OCI-LY7 (cell line): ENCODE measurements around the gene TRIM25. TPM values are rescaled to one million over a fixed set of nuclear protein-coding genes. Genes with fewer than 3 reads are reported as not detected.
A peak's percentile ranks its signal among the peaks of the same experiment; 100 is the strongest.
"Not testable (repeated sequence)": the region's sequence is repeated elsewhere in the genome, so short reads cannot be mapped to it uniquely, and the experiment has no call there.

ENCODE experiments used
- BruUV-seq: library from RNA; stranded (reverse); fragments of 400-500 nt; replicated peaks from 2 replicates; lab custom pipeline; 2021; lab: Mats Ljungman, UMichigan
- CTCF ChIA-PET: fragments of 300-600 bp; sonication (Branson Sonifier 250); formaldehyde crosslinking; loops from one replicate; lab custom pipeline; 2022; ENCODE audit warnings: antibody characterized with exemption; ENCODE audit not compliant: unreplicated experiment; lab: Charles Lee
- POLR2A ChIA-PET: fragments of 300-600 bp; sonication (Branson Sonifier 250); formaldehyde crosslinking; loops from one replicate; lab custom pipeline; 2022; ENCODE audit warnings: antibody characterized with exemption; lab: Charles Lee
- DNase-seq: peaks from one replicate; pipeline ENCODE4 v3.0.0-alpha.2; 2015; ENCODE audit warnings: low spot score
- H2AFZ ChIP-seq: fragments of 200-600 bp; sonication (generic), shearing (Covaris generic); 2 replicates; pipeline ENCODE4 v1.6.1; 2014; ENCODE audit warnings: mild to moderate bottlenecking, antibody characterized with exemption, low read length, moderate library complexity
- H3K27ac ChIP-seq: fragments of 200-600 bp; sonication (generic); 2 replicates; pipeline ENCODE4 v1.5.1; 2014; ENCODE audit warnings: mixed run types, low read depth, mild to moderate bottlenecking, moderate library complexity, low read length, inconsistent platforms; ENCODE audit not compliant: poor library complexity, severe bottlenecking
- H3K36me3 ChIP-seq: fragments of 200-600 bp; sonication (generic); 2 replicates; pipeline ENCODE4 v1.6.1; 2014; ENCODE audit warnings: mild to moderate bottlenecking, antibody characterized with exemption, low read length, moderate library complexity, mixed read lengths; ENCODE audit not compliant: insufficient read depth
- H3K4me1 ChIP-seq: fragments of 200-600 bp; sonication (generic); 2 replicates; pipeline ENCODE4 v1.5.1; 2014; ENCODE audit warnings: mild to moderate bottlenecking, low read length; ENCODE audit not compliant: insufficient read depth, poor library complexity, severe bottlenecking
- H3K4me2 ChIP-seq: fragments of 200-600 bp; sonication (generic); 2 replicates; pipeline ENCODE4 v1.6.1; 2014; ENCODE audit warnings: mild to moderate bottlenecking, low read length
- H3K4me3 ChIP-seq: fragments of 200-600 bp; sonication (generic); 2 replicates; pipeline ENCODE4 v1.5.1; 2014; ENCODE audit warnings: mild to moderate bottlenecking, low read depth, low read length; ENCODE audit not compliant: poor library complexity, severe bottlenecking
- H3K79me2 ChIP-seq: fragments of 200-600 bp; sonication (generic); 2 replicates; pipeline ENCODE4 v1.6.1; 2016; ENCODE audit warnings: low read depth, mild to moderate bottlenecking, low read length, moderate library complexity, mixed read lengths; ENCODE audit not compliant: insufficient read depth
- H3K9me2 ChIP-seq: fragments of 200-600 bp; sonication (generic); 2 replicates; pipeline ENCODE4 v1.6.1; 2016; ENCODE audit warnings: mild to moderate bottlenecking, low read length, mixed read lengths; ENCODE audit not compliant: insufficient read depth
- H3K9me3 ChIP-seq: fragments of 200-600 bp; sonication (generic); 2 replicates; pipeline ENCODE4 v1.6.1; 2014; ENCODE audit warnings: mild to moderate bottlenecking, mixed run types, low read length, mixed read lengths
- H4K20me1 ChIP-seq: fragments of 200-600 bp; sonication (generic); 2 replicates; pipeline ENCODE4 v1.6.1; 2014; ENCODE audit warnings: mild to moderate bottlenecking, antibody characterized with exemption, low read length, moderate library complexity, mixed read lengths; ENCODE audit not compliant: insufficient read depth
- EZH2phosphoT487 ChIP-seq: fragments of 200-600 bp; sonication (generic); IDR thresholded peaks from 2 replicates; pipeline ENCODE4 v1.6.1; 2018; ENCODE audit warnings: low read depth, borderline replicate concordance, mild to moderate bottlenecking, mixed run types, antibody characterized with exemption, low read length, moderate library complexity, mixed read lengths
- intact Hi-C: fragments of 100-400 bp; cut with micrococcal nuclease; formaldehyde crosslinking; loops from one replicate; pipeline ENCODE4 v1.10.0; 2022; ENCODE audit not compliant: unreplicated experiment
- total RNA-seq, 2 experiments: library from RNA; depleted of rRNA in 1 of 2; stranded (reverse); fragments of >200 nt in 1 of 2; shearing (Covaris generic) in 1 of 2; gene quantifications; 2 replicates each; pipeline ENCODE4 v1.2.3, GENCODE V29; 2014 to 2022
- TF ChIP-seq, protein P1 (sequence below): fragments of 200-600 bp; sonication (generic); conservative IDR thresholded peaks from 2 replicates; pipeline ENCODE4 v1.5.1; 2014; ENCODE audit warnings: mild to moderate bottlenecking, antibody characterized with exemption, low read length, moderate library complexity, mixed read lengths

Gene TRIM25
- total RNA-seq, 2 experiments from 2014 or later: 7.8 to 14.2 TPM

DNA sequence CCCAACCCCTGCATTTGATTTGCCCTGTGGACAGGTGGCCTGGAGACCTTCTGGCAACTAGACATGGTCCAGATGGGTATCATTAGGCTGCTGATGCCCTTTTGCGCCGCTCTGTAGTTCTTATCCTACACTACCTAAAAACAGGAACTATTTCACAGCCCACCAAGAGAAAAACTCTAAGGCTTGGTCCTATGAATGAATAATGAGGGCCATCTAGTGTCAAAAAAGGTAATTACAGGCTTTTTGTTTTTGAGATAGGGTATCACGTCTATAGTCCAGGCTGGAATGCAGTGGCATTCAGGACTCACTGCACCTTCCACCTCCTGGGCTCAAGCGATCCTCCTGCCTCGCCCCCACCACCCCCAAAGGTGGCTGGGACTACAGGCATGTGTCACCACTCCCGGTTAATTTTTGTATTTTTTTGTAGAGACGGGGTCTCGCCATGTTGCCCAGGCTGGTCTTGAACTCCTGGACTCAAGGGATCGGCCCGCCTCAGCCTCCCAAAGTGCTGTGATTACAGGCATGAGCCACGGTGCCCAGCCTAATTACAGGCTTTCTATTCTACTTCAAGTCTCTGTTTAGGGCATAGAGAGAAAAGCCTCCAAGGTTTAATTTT lies 26.1 kb upstream of the TRIM25 start:
- Histone ChIP-seq H3K4me2 (no peak overlapping the region), H3K4me3 (no peak overlapping the region), H3K36me3 (peaks cover 90% of the 10 kb centered on the region), H3K79me2 (no peaks in the 10 kb centered on the region), H3K4me1 (no peaks in the 10 kb centered on the region), H3K9me3 (no peaks in the 10 kb centered on the region), H3K27ac (no peak overlapping the region), H4K20me1 (no peaks in the 10 kb centered on the region), H2AFZ (no peak overlapping the region), H3K9me2 (no peaks in the 10 kb centered on the region)
- ChIA-PET POLR2A (interaction anchor here (0.6 kb wide), 1 partner anchor 14 kb away, joined by 4 read pairs; no protein-coding TSS in a partner anchor), CTCF (interaction anchor here (1.0 kb wide), 1 partner anchor 120 kb away, joined by 4 read pairs; no protein-coding TSS in a partner anchor)
- intact Hi-C loops: loop anchor here (1.0 to 5.0 kb wide), 2 partner anchors 121 to 348 kb away; partner anchors contain the start of gene NOG
- DNase-seq: peak; percentile 79
- BruUV-seq: no TSS peak
- TF ChIP-seq, protein P1, sequence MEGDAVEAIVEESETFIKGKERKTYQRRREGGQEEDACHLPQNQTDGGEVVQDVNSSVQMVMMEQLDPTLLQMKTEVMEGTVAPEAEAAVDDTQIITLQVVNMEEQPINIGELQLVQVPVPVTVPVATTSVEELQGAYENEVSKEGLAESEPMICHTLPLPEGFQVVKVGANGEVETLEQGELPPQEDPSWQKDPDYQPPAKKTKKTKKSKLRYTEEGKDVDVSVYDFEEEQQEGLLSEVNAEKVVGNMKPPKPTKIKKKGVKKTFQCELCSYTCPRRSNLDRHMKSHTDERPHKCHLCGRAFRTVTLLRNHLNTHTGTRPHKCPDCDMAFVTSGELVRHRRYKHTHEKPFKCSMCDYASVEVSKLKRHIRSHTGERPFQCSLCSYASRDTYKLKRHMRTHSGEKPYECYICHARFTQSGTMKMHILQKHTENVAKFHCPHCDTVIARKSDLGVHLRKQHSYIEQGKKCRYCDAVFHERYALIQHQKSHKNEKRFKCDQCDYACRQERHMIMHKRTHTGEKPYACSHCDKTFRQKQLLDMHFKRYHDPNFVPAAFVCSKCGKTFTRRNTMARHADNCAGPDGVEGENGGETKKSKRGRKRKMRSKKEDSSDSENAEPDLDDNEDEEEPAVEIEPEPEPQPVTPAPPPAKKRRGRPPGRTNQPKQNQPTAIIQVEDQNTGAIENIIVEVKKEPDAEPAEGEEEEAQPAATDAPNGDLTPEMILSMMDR: peak; percentile 87
- no peak for TF ChIP-seq EZH2phosphoT487

DNA sequence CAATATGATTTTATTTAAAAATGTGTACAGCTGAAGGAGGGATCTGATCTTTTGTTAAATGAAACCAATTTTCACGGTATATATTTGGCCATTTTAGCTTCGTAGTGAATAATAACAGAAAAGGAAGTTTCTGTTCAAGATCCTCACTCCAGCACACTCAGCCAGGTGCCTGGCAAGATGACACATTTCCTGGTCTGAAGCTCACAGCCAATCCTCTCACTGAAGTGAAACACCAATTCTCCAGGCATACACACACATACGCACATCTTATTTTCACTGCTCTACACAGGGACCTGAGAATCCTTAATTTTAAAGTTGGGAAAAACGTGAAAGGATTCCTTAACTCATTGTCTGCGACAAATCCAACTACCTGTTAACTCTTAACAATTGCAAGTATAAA lies 24.4 kb upstream of the TRIM25 start:
- H3K27ac ChIP-seq, H3K9me3 ChIP-seq, H3K4me2 ChIP-seq, H3K4me1 ChIP-seq, H2AFZ ChIP-seq, DNase-seq, H3K79me2 ChIP-seq, H4K20me1 ChIP-seq, H3K4me3 ChIP-seq, H3K9me2 ChIP-seq, CTCF ChIA-PET: not testable (repeated sequence)
- POLR2A ChIA-PET: interaction anchor here (0.6 to 0.9 kb wide), 2 partner anchors 12 to 72 kb away, joined by 3 read pairs; no protein-coding TSS in a partner anchor
- BruUV-seq: TSS peak; percentile 72
- intact Hi-C loops: loop anchor here (5.0 kb wide), 1 partner anchor 346 kb away; the partner anchor contains the start of gene NOG
- peaks cover 91% of the 10 kb centered on the region for H3K36me3 ChIP-seq

DNA sequence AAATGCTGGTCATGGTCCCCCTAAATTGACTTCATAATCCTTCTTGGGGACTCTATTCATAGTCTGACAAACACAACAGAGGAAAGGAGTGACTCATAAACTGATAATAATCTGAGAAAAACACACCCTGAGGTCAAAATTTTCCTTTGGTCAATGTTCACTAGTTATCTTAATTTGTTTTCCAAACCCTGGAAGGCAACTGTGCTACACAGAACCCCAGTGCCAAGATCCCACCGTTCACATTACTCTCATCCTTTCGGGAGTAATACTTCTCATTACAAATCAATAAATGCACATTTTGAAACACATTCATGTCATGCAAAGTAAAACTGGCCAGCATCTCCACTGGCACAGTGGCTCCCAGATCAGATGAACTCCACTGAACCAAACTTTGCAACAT lies 23.8 kb upstream of the TRIM25 start:
- no peak overlapping the region for H3K4me3 ChIP-seq
- POLR2A ChIA-PET: interaction anchor here (0.6 to 0.9 kb wide), 2 partner anchors 12 to 72 kb away, joined by 3 read pairs; no protein-coding TSS in a partner anchor
- H3K4me1 ChIP-seq: no peaks in the 10 kb centered on the region
- no peak for DNase-seq
- no peak overlapping the region for H3K27ac ChIP-seq
- H4K20me1 ChIP-seq: no peaks in the 10 kb centered on the region
- intact Hi-C loops: loop anchor here (5.0 kb wide), 1 partner anchor 345 kb away; the partner anchor contains the start of gene NOG
- peaks cover 91% of the 10 kb centered on the region for H3K36me3 ChIP-seq
- peaks cover 1% of the 10 kb centered on the region; the same call in 1 of the 2 replicates for H3K9me3 ChIP-seq
- CTCF ChIA-PET: no interaction called here
- no peak for TF ChIP-seq EZH2phosphoT487
- TF ChIP-seq, protein P1: no peak
- H2AFZ ChIP-seq: no peak overlapping the region
- no peaks in the 10 kb centered on the region for H3K9me2 ChIP-seq
- no peaks in the 10 kb centered on the region for H3K79me2 ChIP-seq
- no TSS peak for BruUV-seq
- H3K4me2 ChIP-seq: no peak overlapping the region
